ENCODE data around the gene TAAR6. TPM values are rescaled to one million over a fixed set of nuclear protein-coding genes. Genes with fewer than 3 reads are reported as not detected.

TAAR6 gene
- total RNA-seq, 1 donor: not detected

DNA sequence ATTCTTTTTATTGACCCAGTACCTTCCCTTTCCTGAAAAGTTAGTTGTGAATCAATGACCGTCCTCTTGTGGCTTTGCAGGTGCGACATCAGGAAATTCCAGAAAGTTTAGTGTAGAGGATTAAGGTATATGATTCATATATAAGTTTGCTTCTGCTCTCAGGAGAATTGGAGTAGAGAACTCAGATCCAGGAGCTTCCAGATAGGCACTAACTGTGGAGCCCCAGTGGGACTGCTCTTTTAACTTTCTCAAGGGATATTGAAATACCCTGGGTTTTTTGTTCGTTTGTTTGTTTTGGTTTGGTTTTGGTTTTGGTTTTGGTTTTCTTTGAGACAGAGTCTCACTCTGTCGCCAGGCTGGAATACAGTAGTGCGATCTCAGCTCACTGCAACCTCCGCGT, 44.4 kb downstream of the TAAR6 start:
- TF ChIP-seq, protein P1, sequence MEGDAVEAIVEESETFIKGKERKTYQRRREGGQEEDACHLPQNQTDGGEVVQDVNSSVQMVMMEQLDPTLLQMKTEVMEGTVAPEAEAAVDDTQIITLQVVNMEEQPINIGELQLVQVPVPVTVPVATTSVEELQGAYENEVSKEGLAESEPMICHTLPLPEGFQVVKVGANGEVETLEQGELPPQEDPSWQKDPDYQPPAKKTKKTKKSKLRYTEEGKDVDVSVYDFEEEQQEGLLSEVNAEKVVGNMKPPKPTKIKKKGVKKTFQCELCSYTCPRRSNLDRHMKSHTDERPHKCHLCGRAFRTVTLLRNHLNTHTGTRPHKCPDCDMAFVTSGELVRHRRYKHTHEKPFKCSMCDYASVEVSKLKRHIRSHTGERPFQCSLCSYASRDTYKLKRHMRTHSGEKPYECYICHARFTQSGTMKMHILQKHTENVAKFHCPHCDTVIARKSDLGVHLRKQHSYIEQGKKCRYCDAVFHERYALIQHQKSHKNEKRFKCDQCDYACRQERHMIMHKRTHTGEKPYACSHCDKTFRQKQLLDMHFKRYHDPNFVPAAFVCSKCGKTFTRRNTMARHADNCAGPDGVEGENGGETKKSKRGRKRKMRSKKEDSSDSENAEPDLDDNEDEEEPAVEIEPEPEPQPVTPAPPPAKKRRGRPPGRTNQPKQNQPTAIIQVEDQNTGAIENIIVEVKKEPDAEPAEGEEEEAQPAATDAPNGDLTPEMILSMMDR (IDR thresholded peaks at IDR 0.05; ENCODE audit: extremely low read depth, low read depth, low read length): no peak
- Histone ChIP-seq H3K36me3 (ENCODE audit: insufficient read depth, low read length) (no peaks in the 10 kb centered on the region), H3K9me3 (ENCODE audit: low read depth, low read length) (no peaks in the 10 kb centered on the region), H3K4me1 (ENCODE audit: insufficient read depth, low read length) (no peaks in the 10 kb centered on the region), H3K27me3 (ENCODE audit: insufficient read depth, low read length) (peaks cover 15% of the 10 kb centered on the region), H2AFZ (ENCODE audit: low read length) (no peak overlapping the region), H3K79me2 (ENCODE audit: insufficient read depth, low read length) (no peaks in the 10 kb centered on the region), H3K4me2 (ENCODE audit: insufficient read depth, low read length) (peak overlapping the region; percentile 38), H4K20me1 (ENCODE audit: insufficient read depth, low read length) (no peaks in the 10 kb centered on the region), H3K4me3 (ENCODE audit: insufficient read depth, low read length) (peak overlapping the region; percentile 35), H3K27ac (ENCODE audit: low read depth, low read length) (no peak overlapping the region)
- no peak for DNase-seq (ENCODE audit: insufficient read length, low spot score, missing footprints)

DNA sequence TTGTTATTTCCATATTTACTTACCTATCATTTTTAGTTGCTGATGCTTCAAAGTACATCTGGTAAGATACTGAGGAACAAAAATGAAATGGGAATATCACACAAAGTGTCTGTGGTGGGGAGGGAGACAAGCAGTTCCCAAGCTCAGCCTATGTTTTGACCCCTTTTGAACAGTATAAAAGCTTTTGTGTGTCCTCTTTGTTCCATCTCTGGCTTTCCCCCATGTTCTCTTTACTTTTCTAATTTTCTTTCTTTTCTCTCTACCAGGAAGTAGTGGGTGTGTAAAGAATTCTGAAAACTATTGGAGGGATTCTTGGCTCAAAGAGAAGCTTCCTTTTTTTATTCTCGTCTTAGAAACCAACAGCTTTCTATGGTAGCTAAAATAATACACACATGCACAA, 46.6 kb downstream of the TAAR6 start:
- H2AFZ ChIP-seq (ENCODE audit: low read length): no peak overlapping the region
- no peak overlapping the region for H3K4me3 ChIP-seq (ENCODE audit: insufficient read depth, low read length)
- peaks cover 14% of the 10 kb centered on the region for H3K27me3 ChIP-seq (ENCODE audit: insufficient read depth, low read length)
- H3K79me2 ChIP-seq (ENCODE audit: insufficient read depth, low read length): no peaks in the 10 kb centered on the region
- H3K4me1 ChIP-seq (ENCODE audit: insufficient read depth, low read length): no peaks in the 10 kb centered on the region
- no peaks in the 10 kb centered on the region for H4K20me1 ChIP-seq (ENCODE audit: insufficient read depth, low read length)
- TF ChIP-seq, protein P1 (IDR thresholded peaks at IDR 0.05; ENCODE audit: extremely low read depth, low read depth, low read length): no peak
- H3K27ac ChIP-seq (ENCODE audit: low read depth, low read length): no peak overlapping the region
- no peak for DNase-seq (ENCODE audit: insufficient read length, low spot score, missing footprints)
- H3K4me2 ChIP-seq (ENCODE audit: insufficient read depth, low read length): no peak overlapping the region
- no peaks in the 10 kb centered on the region for H3K9me3 ChIP-seq (ENCODE audit: low read depth, low read length)
- no peaks in the 10 kb centered on the region for H3K36me3 ChIP-seq (ENCODE audit: insufficient read depth, low read length)

Small RNAs within 50 kb of the gene (small RNA-seq; reads per million reads assigned to genes)
- gene TAAR7P: not detected

Other genes starting within 250 kb of the TAAR6 start
- 17.1 and 19.5 TPM in 2 replicates for gene MOXD1, start 168.8 kb upstream of the TAAR6 start, total RNA-seq
- 41.5 and 43.8 TPM in 2 replicates for gene STX7, start 57.2 kb upstream of the TAAR6 start, total RNA-seq
- gene TAAR9, start 32.0 kb upstream of the TAAR6 start, total RNA-seq: not detected in 2 replicates
- not detected in 2 replicates for gene TAAR8, start 17.6 kb upstream of the TAAR6 start, total RNA-seq
- gene TAAR5, start 19.4 kb downstream of the TAAR6 start, total RNA-seq: not detected in 2 replicates
- gene TAAR2, start 54.0 kb downstream of the TAAR6 start, total RNA-seq: not detected in 2 replicates
- gene TAAR1, start 88.9 kb downstream of the TAAR6 start, total RNA-seq: not detected in 2 replicates
- under 0.01 TPM in 1 of 2 replicates, not detected in the other for gene VNN1, start 143.7 kb downstream of the TAAR6 start, total RNA-seq
- gene VNN2, start 187.6 kb downstream of the TAAR6 start, total RNA-seq: not detected in 2 replicates
- 6.9 and 8.3 TPM in 2 replicates for gene SLC18B1, start 228.3 kb downstream of the TAAR6 start, total RNA-seq
- 961 and 1,137 TPM in 2 replicates for gene RPS12, start 244.2 kb downstream of the TAAR6 start, total RNA-seq

Measured in osteoblast (primary cell).